NCI-H1417 (cell line): Measurements from ENCODE around the gene NFX1.

Experiments
- DNase-seq, 3 experiments: peaks; one replicate each; lab custom pipeline; 2025; lab: John Stamatoyannopoulos, UW

The NFX1 gene

DNA sequence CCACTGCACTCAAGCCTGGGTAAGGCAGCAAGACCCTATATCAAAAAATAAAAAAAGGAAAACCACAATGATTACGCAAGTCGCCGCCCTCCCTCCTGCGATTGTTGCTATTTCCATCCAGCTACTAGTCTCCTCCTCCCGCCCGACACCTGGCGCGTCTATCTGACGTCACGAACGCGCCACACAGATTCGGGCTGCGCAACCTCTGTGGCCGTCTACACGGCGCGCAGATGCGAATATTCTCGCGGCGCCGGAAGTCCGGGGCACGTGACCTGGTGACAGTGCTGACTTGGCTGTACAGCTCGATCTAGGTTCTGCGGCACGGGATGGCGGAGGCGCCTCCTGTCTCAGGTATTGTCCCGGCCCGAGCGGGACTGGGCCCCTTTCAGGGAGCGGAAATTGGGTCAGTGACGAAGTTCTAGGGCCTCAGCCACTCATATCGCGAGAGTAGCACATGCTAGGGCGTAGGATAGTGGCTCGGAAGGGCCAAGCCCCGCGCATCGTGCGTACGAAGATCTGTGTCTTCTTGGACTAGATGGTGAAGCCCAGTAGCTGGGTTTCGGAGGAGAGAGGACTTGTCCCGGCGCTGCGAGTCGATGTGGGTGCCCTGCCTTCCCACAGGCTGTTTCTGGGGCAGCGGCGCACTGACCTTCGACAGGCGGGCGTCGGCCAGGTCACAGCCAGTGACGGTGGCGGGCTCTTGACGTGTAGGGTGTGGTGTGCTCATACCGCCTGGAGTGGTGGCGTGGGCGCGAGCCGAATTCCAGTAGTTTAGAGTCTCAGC lies at the start of gene NFX1:
TSS of gene NFX1 (plus strand) at position 270 of the 784 bp plus-strand sequence. CDS start at position 327, 57 bp downstream.
- DNase-seq: peak; percentile 90 to 95 (median 91)

DNA sequence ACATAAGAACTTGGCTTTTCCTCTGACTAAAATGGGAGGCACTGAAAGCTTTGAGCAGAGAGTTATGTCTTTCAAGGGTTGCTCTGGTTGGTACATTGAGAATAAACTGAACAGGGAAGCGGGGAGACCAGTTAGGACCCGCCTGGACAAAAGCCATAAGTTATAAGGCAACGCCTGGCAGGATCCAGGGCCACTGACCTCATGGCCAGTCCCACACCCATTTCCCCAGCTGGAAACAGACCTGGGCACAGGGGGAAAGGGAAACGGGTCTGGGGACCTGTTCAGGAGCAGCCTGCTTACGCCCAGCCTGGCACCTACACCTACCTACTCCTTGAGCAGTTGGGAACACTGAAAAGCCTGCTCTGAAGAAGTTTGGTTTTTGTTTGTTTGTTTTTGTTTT lies 49.0 kb upstream of the NFX1 start:
- no peak for DNase-seq

GRCh38 chr9:33242609-33243134 lies 47.6 kb upstream of the NFX1 start:
- no peak for DNase-seq

DNA sequence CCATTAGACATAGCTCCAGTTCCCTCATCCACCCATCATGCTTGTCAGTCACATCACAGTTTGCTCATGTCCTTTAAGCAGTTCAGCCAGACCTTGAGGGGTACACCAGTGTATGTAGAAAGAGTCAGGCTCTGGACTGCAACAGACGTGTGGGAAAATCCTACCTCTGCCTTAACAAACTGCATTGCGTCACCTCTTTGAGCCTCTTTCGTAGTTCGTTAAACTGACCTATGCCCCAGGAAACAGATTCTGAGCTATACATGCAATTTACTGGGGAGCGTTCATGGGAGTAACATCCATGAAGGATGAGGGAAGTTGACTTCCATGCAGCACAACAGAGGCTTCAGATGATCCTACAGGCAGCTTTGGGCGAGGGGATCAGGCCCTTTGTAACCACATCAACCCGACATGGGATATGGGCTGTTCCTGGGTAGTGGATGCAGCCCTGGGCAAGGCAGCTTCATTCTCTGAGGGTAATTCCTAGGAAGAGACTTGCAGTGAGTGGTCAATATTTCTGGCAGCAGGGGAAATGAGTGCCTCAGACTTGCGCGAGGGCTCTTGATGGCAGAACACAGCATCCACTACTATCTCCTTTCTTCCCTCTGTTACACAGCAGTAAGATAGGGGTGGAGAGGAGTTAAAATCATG lies 46.1 kb upstream of the NFX1 start:
- DNase-seq: no peak

DNA sequence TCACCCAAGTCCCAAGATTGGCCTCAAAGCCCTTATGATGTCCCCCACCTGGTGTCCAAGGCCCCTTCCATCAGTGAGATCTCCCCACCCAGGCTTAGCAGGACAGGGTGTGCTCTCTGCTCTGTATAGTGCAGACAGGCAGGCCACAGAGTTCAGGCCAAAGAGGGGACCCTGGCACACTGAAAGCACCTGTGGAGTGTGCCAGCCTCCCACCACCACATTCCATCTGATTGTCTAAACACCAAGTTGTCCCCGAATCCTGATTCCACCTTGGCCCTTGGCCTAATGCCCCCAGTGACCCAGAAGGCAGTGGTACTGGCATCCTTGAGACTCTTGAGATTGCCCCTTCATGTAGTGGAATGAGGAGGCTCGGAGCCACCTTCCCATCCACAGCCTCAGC lies 45.0 kb upstream of the NFX1 start:
- no peak for DNase-seq

GRCh38 chr9:33246269-33246860 lies 44.0 kb upstream of the NFX1 start:
- DNase-seq: no peak

- DNase-seq: no peak
Measured at GRCh38 chr9:33248606-33249005, 41.7 kb upstream of the NFX1 start.

- DNase-seq: no peak
Measured at GRCh38 chr9:33249087-33249658, 41.1 kb upstream of the NFX1 start.

DNA sequence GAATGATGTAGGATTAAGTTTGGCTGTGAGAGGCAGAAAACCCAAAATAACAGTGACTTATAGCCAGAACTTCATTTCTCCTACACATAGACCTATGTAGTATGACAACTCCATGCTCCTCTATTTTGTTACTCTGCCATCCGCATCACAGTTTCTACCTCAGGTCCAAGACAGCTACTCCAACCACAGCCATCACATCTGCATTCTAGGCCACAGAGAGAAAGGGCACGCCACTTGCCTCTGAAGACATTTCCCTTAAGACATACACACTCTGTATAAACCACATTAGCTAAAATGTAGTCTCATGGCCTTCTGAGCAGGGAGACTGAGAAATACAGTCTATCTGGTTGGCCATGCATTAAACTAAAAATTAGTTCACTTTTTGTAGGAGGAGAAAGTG lies 40.3 kb upstream of the NFX1 start:
- DNase-seq: no peak

DNA sequence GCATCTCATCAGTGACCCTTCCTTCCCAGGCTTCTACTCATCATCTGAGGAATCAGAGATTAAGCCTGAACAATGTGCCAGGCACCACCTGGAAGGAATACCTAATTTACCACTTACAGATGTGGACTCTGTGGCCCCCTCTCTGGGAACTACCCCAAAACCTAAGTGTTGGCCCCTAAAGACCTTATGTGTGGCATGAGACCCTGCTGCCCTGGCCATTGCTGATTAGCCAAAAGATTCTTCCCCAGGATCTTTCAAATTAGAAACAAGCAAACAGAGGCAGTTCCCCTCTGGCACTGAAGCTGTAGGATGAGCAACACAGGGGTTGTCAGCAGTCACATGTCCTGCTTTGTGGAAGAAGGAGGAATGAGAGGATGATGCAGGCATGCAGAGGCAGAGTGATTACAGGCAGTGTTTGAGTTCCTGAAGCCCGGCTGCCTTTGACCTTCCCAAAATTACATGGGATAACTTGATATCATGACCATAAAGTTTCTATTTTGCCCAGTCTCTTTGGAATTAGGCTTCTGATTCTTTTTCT lies 39.8 kb upstream of the NFX1 start:
- DNase-seq: no peak

- DNase-seq: no peak
Measured at GRCh38 chr9:33254211-33254610, 36.1 kb upstream of the NFX1 start.

GRCh38 chr9:33255014-33255413 lies 35.3 kb upstream of the NFX1 start:
- DNase-seq: no peak

GRCh38 chr9:33255471-33255870 lies 34.8 kb upstream of the NFX1 start:
- DNase-seq: no peak

GRCh38 chr9:33256236-33256635 lies 34.1 kb upstream of the NFX1 start:
- DNase-seq: no peak

GRCh38 chr9:33257276-33257675 lies 33.0 kb upstream of the NFX1 start:
- no peak for DNase-seq

DNA sequence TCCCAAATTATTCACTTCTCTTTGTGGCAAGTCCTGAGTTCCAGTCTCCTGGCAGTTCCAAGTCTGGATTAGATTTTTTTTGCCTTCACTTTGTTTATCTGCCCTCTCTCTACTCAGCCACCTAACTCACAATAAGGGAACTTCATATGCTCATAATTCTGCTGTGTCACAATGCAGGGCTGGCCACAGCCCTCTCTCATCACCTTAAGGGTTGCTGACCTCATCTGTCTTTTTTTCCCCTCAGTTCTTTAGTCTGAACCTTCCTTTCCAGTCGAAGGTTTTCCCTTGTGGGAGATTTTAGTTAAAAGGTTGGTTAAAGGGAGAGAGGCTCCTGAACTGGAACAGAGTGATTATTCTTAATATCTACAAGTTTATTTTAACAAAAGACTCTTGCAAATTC lies 29.9 kb upstream of the NFX1 start:
- no peak for DNase-seq

DNA sequence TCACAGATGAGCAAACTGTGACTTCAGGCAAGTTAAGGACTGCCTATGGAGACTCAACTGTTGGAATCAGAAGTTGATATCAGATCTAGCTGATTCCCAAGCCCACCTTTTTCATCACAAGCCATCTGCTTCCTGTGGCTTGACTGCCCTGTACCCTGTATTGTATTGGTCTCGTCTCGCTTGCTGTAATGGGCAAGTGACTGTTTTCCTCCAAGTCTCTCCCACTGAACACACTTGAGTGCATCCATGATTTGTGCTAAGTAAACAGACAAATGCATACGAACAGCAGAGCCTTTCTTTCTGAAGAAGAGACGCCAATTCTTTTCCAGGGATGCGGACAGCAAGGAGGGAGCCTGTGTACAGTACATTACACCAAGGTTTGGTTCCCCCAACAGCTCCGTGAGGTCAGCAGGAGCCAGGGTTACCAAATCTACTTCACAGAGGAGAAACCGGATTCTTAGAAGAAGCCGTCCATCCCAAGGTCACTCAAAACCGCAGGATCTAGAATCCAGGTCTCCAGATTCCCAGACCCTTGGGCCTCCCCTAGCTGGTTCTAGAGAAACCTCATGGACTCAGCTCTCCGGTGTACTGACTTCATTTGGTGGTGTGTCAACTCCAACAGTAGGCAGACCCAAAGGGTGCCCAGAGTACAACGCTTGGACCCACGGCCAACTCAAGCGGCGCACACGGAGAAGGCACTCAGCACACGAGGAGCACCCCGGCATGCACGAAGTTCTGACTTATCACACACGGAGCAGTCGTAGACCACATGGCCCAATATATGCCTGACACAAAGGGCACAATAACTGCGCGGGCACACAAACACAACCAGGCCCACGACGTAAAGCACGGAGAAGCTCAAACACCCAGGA lies 26.9 kb upstream of the NFX1 start:
- peak in 2 of 3 experiments; percentile 6 to 59 for DNase-seq

GRCh38 chr9:33264003-33264472 lies 26.3 kb upstream of the NFX1 start:
- DNase-seq: peak in 2 of 3 experiments; percentile 1 to 60

GRCh38 chr9:33264473-33265177 lies 25.7 kb upstream of the NFX1 start, which contains the start of the genes BAG1 and CHMP5:
BAG1 (minus strand) TSS chr9:33264708.
CHMP5 (plus strand) TSS chr9:33265049; CDS start chr9:33265079, 30 bp downstream.
- DNase-seq: peak; percentile 95 to 98 (median 96)

DNA sequence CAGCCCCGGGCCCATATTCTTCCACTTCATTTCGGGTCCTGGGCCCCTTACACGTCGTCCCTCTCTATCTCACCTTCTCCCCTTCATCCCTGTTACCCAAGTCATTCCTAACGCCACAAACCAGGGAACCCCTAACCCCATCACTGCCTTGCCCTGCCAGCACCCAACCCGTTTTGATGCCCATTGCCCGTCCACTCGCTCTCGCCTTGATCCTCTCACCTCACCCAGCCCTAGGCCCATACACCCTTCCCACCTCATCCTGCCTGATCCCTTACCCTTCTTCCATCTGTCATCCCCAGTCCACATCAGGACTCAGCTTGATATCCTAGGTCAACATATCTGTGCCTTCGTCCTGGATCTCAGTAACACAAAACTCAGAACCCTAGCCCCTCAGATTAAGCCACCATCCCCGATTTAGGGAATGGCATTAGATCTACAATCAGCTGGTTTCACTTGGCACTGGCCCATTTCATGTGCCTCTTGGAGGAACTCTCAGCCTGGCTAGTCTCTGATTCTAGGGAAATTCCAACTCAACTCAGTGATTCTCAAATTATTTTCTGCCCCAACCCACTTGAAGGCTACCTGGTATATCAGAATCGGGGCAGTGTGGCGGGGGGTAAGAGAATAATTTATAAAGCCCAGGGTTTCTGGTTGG lies 25.0 kb upstream of the NFX1 start:
- no peak for DNase-seq
